Endothelial cell of umbilical vein (primary cell): ENCODE results near the gene ASB13. TPM values are rescaled to one million over a fixed set of nuclear protein-coding genes. Genes with fewer than 3 reads are reported as not detected.

Experiments used
- BruUV-seq: library from RNA; stranded (reverse); fragments of 400-500 nt; replicated peaks from 2 replicates; lab custom pipeline; 2021; lab: Mats Ljungman, UMichigan
- CTCF ChIA-PET: fragments of 300-600, 350-600 bp; sonication (Branson Sonifier 250); formaldehyde crosslinking; loops from one replicate; lab custom pipeline; 2021; ENCODE audit warnings: antibody characterized with exemption, inconsistent platforms; lab: Charles Lee
- POLR2A ChIA-PET: fragments of 300-600, 350-600 bp; sonication (Branson Sonifier 250); formaldehyde crosslinking; loops from one replicate; lab custom pipeline; 2021; ENCODE audit warnings: antibody characterized with exemption, inconsistent platforms; lab: Charles Lee
- DNase-seq: peaks from one replicate; pipeline ENCODE4 v3.0.0-alpha.2; 2011; ENCODE audit warnings: low read depth, low spot score
- FAIRE-seq: peaks from 2 replicates; lab custom pipeline; 2011; peaks lifted over from hg19 to GRCh38; lab: Jason Lieb, UNC
- H2AFZ ChIP-seq: 2 replicates; pipeline ENCODE4 v1.6.0; 2012; ENCODE audit warnings: low read depth, low read length, control low read depth, inconsistent platforms
- H3K27ac ChIP-seq: 2 replicates; pipeline ENCODE4 v1.5.1; 2011; ENCODE audit warnings: low read depth, mild to moderate bottlenecking, control low read depth, low read length, moderate library complexity; ENCODE audit not compliant: insufficient read depth
- H3K27me3 ChIP-seq, 2 experiments: 2 replicates each; pipeline versions ENCODE4 v1.6.0 to v1.6.1; 2011; ENCODE audit warnings: low read length in 2 of 2, mixed read lengths in 1 of 2; ENCODE audit not compliant: control insufficient read depth in 2 of 2, insufficient read depth in 2 of 2
- H3K36me3 ChIP-seq, 2 experiments: 2 replicates in 1 of 2; 3 replicates in 1 of 2; pipeline ENCODE4 v1.5.1; 2011; ENCODE audit warnings: low read length in 2 of 2, mild to moderate bottlenecking in 1 of 2, moderate library complexity in 1 of 2; ENCODE audit not compliant: control insufficient read depth in 2 of 2, insufficient read depth in 2 of 2; ENCODE audit errors: extremely low read depth in 1 of 2
- H3K4me1 ChIP-seq: 3 replicates; pipeline ENCODE4 v1.5.1; 2011; ENCODE audit warnings: mild to moderate bottlenecking, low read length; ENCODE audit not compliant: control insufficient read depth, insufficient read depth; ENCODE audit errors: extremely low read depth
- H3K4me2 ChIP-seq: 2 replicates; pipeline ENCODE4 v1.6.1; 2011; ENCODE audit warnings: low read length, control low read depth, mixed read lengths; ENCODE audit not compliant: insufficient read depth
- H3K4me3 ChIP-seq, 3 experiments: fragments of 200-600 bp in 1 of 3; sonication (generic), shearing (Covaris generic) in 1 of 3; replicated peaks in 1 of 3; 2 replicates each; pipeline ENCODE4 v1.5.1; 2011 to 2016; ENCODE audit warnings: control low read depth in 3 of 3, low read length in 3 of 3, mild to moderate bottlenecking in 2 of 3, inconsistent platforms in 1 of 3, low read depth in 1 of 3, moderate library complexity in 1 of 3; ENCODE audit not compliant: insufficient read depth in 1 of 3
- H3K79me2 ChIP-seq: 2 replicates; pipeline ENCODE4 v1.6.0; 2012; ENCODE audit warnings: low read length, inconsistent platforms; ENCODE audit not compliant: control insufficient read depth, insufficient read depth
- H3K9ac ChIP-seq: replicated peaks from 2 replicates; pipeline ENCODE3; 2011; ENCODE audit warnings: low read length, control low read depth; ENCODE audit not compliant: insufficient read depth; ENCODE audit errors: extremely low read depth
- H3K9me1 ChIP-seq: replicated peaks from 3 replicates; pipeline ENCODE4 v1.6.0; 2011; ENCODE audit warnings: mild to moderate bottlenecking, low read length; ENCODE audit not compliant: control insufficient read depth, insufficient read depth; ENCODE audit errors: extremely low read depth
- H3K9me3 ChIP-seq: replicated peaks from 2 replicates; pipeline ENCODE4 v1.5.1; 2012; ENCODE audit warnings: low read length, inconsistent platforms; ENCODE audit not compliant: control insufficient read depth, insufficient read depth
- H4K20me1 ChIP-seq: replicated peaks from 2 replicates; pipeline ENCODE3; 2011; ENCODE audit warnings: mild to moderate bottlenecking, low read length; ENCODE audit not compliant: control insufficient read depth, insufficient read depth; ENCODE audit errors: extremely low read depth
- EZH2 ChIP-seq: IDR thresholded peaks from 2 replicates; pipeline ENCODE4 v1.6.1; 2012; ENCODE audit warnings: borderline replicate concordance, low read depth, mild to moderate bottlenecking, moderate library complexity, low read length, inconsistent platforms; ENCODE audit not compliant: severe bottlenecking
- FOS ChIP-seq: IDR thresholded peaks from 2 replicates; pipeline ENCODE4 v1.6.1; 2011; ENCODE audit warnings: mild to moderate bottlenecking, low read length, moderate library complexity, borderline replicate concordance; ENCODE audit not compliant: insufficient read depth
- GATA2 ChIP-seq: IDR thresholded peaks from 2 replicates; pipeline ENCODE4 v1.7.0; 2011; ENCODE audit warnings: low read depth, mild to moderate bottlenecking, moderate library complexity, mixed read lengths, low read length; ENCODE audit not compliant: insufficient read length, insufficient read depth
- JUN ChIP-seq: IDR thresholded peaks from 2 replicates; pipeline ENCODE4 v1.6.1; 2011; ENCODE audit warnings: borderline replicate concordance, low read depth; ENCODE audit not compliant: insufficient read length, insufficient read depth
- MYC ChIP-seq: IDR thresholded peaks from one replicate; pipeline ENCODE4 v1.6.1; 2011; ENCODE audit warnings: mild to moderate bottlenecking, low read depth, low read length
- POLR2A ChIP-seq: IDR thresholded peaks from 2 replicates; pipeline ENCODE4 v1.6.1; 2012; ENCODE audit warnings: low read depth, mild to moderate bottlenecking, control low read depth, low read length
- POLR2AphosphoS5 ChIP-seq: IDR thresholded peaks from 2 replicates; pipeline ENCODE4 v1.6.1; 2012; ENCODE audit warnings: low read depth, mild to moderate bottlenecking, control low read depth, low read length, moderate library complexity; ENCODE audit not compliant: insufficient read depth
- dilution Hi-C: fragments of 300-500 bp; cut with MboI; formaldehyde crosslinking; loops from one replicate; pipeline ENCODE4 v1.15.0; 2019; ENCODE audit warnings: low sequenced_read_pairs; ENCODE audit not compliant: extremely low pct_ligation_motif_present
- intact Hi-C: fragments of 100-400 bp; cut with micrococcal nuclease; formaldehyde crosslinking; loops from one replicate; pipeline ENCODE4 v1.10.0; 2022
- polyA plus RNA-seq, 4 experiments: library from polyadenylated mRNA; depleted of rRNA in 3 of 4; stranded (reverse) in 3 of 4; unstranded in 1 of 4; fragments of >200 nt; gene quantifications; 2 replicates each; pipeline versions ENCODE4 v1.2.1 to v1.2.3, GENCODE V29; 2011 to 2012; ENCODE audit warnings: missing spikeins in 1 of 4
- total RNA-seq: library from RNA; stranded (reverse); gene quantifications from 2 replicates; pipeline ENCODE4 v1.2.3, GENCODE V29; 2021
- TF ChIP-seq, protein P1 (sequence below): IDR thresholded peaks from 2 replicates; pipeline ENCODE4 v1.6.1; 2011; ENCODE audit not compliant: insufficient read depth, insufficient read length
- TF ChIP-seq, protein P2 (sequence below), 2 donors: IDR thresholded peaks; 1 replicate in 1 of 2; 2 replicates in 1 of 2; pipeline ENCODE4 v1.5.1; 2011; ENCODE audit warnings: low read length in 2 of 2, mild to moderate bottlenecking in 2 of 2, moderate library complexity in 2 of 2, control low read depth in 1 of 2, inconsistent platforms in 1 of 2, low read depth in 1 of 2; ENCODE audit not compliant: insufficient read depth in 1 of 2; ENCODE audit errors: extremely low read depth in 1 of 2

Gene ASB13
- total and polyA plus RNA-seq, 2 donors (not counting 3 experiments of a cell fraction or from before 2014, with no cell fraction given): 6.3 to 7.3 TPM

DNA sequence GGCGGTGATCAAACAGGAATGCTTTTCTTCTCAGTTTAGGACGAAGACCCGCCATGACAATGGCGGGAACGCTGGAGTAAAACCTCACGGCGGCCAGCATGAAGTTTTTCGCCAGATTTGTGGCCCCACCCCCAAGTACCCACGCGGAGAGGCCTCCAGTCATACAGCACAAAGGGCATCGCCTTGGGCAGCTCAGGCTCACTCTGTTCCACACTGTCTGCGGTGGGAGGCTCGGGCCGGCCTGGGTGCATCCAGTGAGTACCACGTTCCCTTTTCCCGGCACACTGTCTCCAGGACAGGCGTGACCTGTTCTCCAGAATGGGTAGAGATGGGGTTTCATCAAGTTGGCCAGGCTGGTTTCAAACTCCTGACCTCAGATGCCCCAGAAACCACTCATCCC, 27.3 kb downstream of the ASB13 start:
- Histone ChIP-seq H3K27ac (no peak overlapping the region), H3K4me1 (no peaks in the 10 kb centered on the region), H3K9ac (no peak overlapping the region), H3K27me3 (peaks cover 0 to 2% of the 10 kb centered on the region in 2 experiments), H3K79me2 (no peaks in the 10 kb centered on the region), H3K36me3 (peaks cover 0 to 12% of the 10 kb centered on the region in 2 experiments), H4K20me1 (no peaks in the 10 kb centered on the region), H3K4me3 (no peak overlapping the region), H2AFZ (no peak overlapping the region), H3K9me1 (no peaks in the 10 kb centered on the region), H3K9me3 (no peaks in the 10 kb centered on the region), H3K4me2 (no peak overlapping the region)
- POLR2A ChIA-PET: no interaction called here
- FAIRE-seq (no peak), DNase-seq (no peak)
- TF ChIP-seq FOS: no peak
- TF ChIP-seq EZH2: no peak
- TF ChIP-seq, protein P1, sequence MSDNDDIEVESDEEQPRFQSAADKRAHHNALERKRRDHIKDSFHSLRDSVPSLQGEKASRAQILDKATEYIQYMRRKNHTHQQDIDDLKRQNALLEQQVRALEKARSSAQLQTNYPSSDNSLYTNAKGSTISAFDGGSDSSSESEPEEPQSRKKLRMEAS: no peak
- TF ChIP-seq POLR2AphosphoS5: no peak
- TF ChIP-seq, protein P2, sequence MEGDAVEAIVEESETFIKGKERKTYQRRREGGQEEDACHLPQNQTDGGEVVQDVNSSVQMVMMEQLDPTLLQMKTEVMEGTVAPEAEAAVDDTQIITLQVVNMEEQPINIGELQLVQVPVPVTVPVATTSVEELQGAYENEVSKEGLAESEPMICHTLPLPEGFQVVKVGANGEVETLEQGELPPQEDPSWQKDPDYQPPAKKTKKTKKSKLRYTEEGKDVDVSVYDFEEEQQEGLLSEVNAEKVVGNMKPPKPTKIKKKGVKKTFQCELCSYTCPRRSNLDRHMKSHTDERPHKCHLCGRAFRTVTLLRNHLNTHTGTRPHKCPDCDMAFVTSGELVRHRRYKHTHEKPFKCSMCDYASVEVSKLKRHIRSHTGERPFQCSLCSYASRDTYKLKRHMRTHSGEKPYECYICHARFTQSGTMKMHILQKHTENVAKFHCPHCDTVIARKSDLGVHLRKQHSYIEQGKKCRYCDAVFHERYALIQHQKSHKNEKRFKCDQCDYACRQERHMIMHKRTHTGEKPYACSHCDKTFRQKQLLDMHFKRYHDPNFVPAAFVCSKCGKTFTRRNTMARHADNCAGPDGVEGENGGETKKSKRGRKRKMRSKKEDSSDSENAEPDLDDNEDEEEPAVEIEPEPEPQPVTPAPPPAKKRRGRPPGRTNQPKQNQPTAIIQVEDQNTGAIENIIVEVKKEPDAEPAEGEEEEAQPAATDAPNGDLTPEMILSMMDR (IDR thresholded peaks at IDR 0.05; ENCODE audit: extremely low read depth in 1 of 2, insufficient read depth in 1 of 2, low read depth in 1 of 2, low read length in 2 of 2): no peak
- TF ChIP-seq POLR2A: no peak
- TF ChIP-seq MYC: no peak
- TF ChIP-seq JUN: no peak
- TF ChIP-seq GATA2: no peak
- intact Hi-C loops (no loop called here), dilution Hi-C loops (no loop called here)
- BruUV-seq: no TSS peak
- CTCF ChIA-PET: no interaction called here
